Esophagus (tissue), 2 donors: ENCODE data around the gene SPATA31E1. TPM values are rescaled to one million over a fixed set of nuclear protein-coding genes. Genes with fewer than 3 reads are reported as not detected.

ENCODE experiments used
- H3K27ac ChIP-seq, 2 donors: one replicate each; pipeline ENCODE4 v1.5.1; 2013; ENCODE audit warnings: low read depth in 2 of 2, mild to moderate bottlenecking in 2 of 2, inconsistent platforms in 1 of 2, low read length in 1 of 2, moderate library complexity in 1 of 2
- H3K27me3 ChIP-seq, 2 donors: one replicate each; pipeline ENCODE4 v1.6.1; 2013; ENCODE audit warnings: low read length in 2 of 2, control low read depth in 1 of 2, mild to moderate bottlenecking in 1 of 2; ENCODE audit not compliant: insufficient read depth in 2 of 2, control insufficient read depth in 1 of 2
- H3K36me3 ChIP-seq, 2 donors: one replicate each; pipeline ENCODE4 v1.6.1; 2013; ENCODE audit warnings: low read length in 1 of 2; ENCODE audit not compliant: control insufficient read depth in 2 of 2, insufficient read depth in 2 of 2
- H3K4me1 ChIP-seq, 2 donors: one replicate each; pipeline ENCODE4 v1.6.1; 2013; ENCODE audit warnings: low read length in 1 of 2; ENCODE audit not compliant: control insufficient read depth in 2 of 2, insufficient read depth in 2 of 2
- H3K4me3 ChIP-seq, 2 donors: one replicate each; pipeline ENCODE4 v1.5.1; 2013; ENCODE audit warnings: low read length in 2 of 2, mild to moderate bottlenecking in 2 of 2, low read depth in 1 of 2, moderate library complexity in 1 of 2
- H3K9me3 ChIP-seq, 2 donors: one replicate each; pipeline ENCODE4 v1.6.1; 2013; ENCODE audit warnings: mild to moderate bottlenecking in 2 of 2, low read depth in 1 of 2, low read length in 1 of 2, moderate library complexity in 1 of 2; ENCODE audit not compliant: control insufficient read depth in 2 of 2, insufficient read depth in 1 of 2
- WGBS, 2 donors: extraction: QIAGEN DNeasy Blood & Tissue Kit; methylation state at CpG; one replicate each; pipeline ENCODE4 v1.1.7; 2013; 5-methylcytosine and 5-hydroxymethylcytosine counted together
- polyA plus RNA-seq, 2 donors: library from polyadenylated mRNA; stranded (reverse); fragments of 200-250 nt; gene quantifications; one replicate each; pipeline ENCODE4 v1.2.3, GENCODE V29; 2013
- donor health status: healthy with polysubstance abuse.
- donor health status: Bipolar disorder and iron deficiency.

The SPATA31E1 gene
- polyA plus RNA-seq, 2 donors = not detected

DNA sequence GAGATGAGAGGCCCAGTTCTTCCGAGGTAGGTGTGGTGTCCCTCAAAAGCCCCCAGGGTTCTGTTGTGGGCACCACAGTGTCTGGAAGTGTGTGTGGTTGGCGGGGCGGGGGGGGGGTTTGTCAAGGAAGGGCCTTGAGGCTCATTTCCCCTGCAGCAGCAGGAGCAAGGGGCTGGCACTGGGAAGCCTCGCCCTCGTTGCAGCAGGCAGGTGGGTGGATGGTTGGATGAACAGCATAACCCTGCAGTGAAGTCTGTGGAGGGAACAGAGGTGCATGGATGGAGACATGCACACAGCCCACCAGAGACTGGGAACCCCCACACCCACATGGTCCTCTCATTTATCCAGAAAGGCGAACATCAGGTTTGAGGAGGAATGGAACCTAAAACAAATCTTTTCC, 2.0 kb upstream of the SPATA31E1 start:
- no peak overlapping the region for H3K27ac ChIP-seq
- no peaks in the 10 kb centered on the region for H3K4me1 ChIP-seq
- no peaks in the 10 kb centered on the region for H3K9me3 ChIP-seq
- WGBS, 2 donors = 71 to 87% methylated on average over 6 of the region's 6 CpGs
- no peak overlapping the region for H3K4me3 ChIP-seq
- no peaks in the 10 kb centered on the region for H3K27me3 ChIP-seq
- H3K36me3 ChIP-seq = no peaks in the 10 kb centered on the region

DNA sequence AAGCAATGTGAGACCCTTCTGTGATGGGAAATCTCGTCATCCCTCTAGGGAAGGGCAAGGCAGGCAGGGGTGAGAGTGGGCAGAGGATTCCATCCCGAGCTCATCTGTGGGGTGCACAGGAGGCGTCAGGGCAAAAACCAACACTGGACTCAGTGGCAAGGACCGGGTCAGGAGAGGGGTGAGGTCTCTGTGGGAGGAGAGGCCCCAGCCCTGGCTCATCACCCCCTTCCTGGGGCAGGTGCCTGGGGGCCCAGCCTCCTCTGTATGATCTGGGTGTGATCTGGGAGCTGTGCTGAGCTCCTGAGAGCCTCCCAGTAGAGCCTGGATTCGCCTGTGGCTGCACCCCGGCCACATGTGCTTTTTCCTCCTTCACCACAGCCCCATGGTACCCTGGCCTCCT, 597 bp downstream of the SPATA31E1 start:
- Histone ChIP-seq H3K27me3 (no peaks in the 10 kb centered on the region), H3K9me3 (no peaks in the 10 kb centered on the region), H3K36me3 (no peaks in the 10 kb centered on the region), H3K27ac (no peak overlapping the region), H3K4me1 (no peaks in the 10 kb centered on the region), H3K4me3 (no peak overlapping the region)
- 84 to 85% methylated on average over 6 of the region's 6 CpGs for WGBS, 2 donors

DNA sequence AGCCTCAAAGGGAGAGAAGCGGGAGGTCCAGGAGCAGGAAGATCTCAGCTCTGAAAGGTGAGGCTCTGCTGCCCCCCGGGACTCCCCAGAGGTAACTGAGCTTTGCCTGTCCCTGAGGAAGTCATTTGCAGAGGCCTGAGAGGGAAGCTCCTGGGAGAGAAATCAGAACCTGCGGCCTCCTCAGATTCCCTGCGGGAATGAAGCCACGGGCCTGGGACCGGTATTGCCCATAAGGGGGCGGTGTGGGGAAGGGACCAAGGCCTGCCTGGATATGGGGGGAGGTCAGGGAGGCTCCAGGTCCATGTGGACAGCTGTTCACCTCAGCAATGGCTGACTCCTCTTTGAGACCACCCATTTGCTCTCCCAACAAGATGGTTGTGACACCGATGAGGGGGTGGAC, 1.3 kb downstream of the SPATA31E1 start:
- Histone ChIP-seq H3K4me3 (no peak overlapping the region), H3K9me3 (no peaks in the 10 kb centered on the region), H3K4me1 (no peaks in the 10 kb centered on the region), H3K27me3 (no peaks in the 10 kb centered on the region), H3K36me3 (no peaks in the 10 kb centered on the region), H3K27ac (no peak overlapping the region)
- 75 to 80% methylated on average over 8 of the region's 8 CpGs for WGBS, 2 donors

DNA sequence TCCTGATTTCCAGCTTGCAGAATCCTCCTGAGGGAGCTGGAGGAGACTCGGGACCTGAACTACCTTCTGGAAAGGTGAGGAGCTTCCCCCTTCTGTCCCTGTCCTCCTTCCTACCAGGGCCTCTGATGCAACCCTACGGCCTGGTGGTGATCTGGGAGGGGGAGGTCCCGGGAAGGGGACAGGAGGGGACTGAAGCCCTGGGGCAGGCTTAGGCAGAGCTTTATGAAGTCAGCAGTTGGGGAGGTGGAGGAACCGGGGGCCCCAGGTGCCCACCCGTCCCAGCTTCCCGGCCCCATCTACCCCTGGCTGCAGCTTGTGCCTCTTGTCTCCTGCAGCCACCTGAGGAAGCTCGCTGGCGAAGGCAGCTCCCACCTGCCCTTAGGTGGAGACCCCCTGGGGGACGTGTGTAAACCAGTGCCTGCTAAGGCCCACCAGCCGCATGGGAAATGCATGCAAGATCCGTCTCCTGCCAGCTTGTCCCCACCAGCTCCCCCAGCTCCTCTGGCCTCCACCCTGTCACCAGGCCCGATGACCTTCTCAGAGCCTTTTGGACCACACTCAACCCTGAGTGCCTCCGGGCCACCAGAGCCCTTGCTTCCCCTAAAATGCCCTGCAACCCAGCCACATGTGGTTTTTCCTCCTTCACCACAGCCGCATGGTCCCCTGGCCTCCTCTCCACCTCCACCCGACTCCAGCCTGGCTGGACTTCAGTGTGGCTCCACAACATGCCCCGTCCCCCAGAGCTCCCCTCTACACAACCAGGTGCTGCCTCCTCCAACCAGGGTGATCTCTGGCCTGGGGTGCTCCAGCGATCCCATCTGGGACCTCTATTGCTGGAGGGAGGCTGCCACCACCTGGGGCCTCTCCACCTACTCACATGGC, 2.1 kb downstream of the SPATA31E1 start:
- WGBS, 2 donors = 89% methylated on average over 17 of the region's 17 CpGs
- no peaks in the 10 kb centered on the region for H3K27me3 ChIP-seq
- no peaks in the 10 kb centered on the region for H3K36me3 ChIP-seq
- no peaks in the 10 kb centered on the region for H3K9me3 ChIP-seq
- H3K27ac ChIP-seq = no peak overlapping the region
- H3K4me1 ChIP-seq = no peaks in the 10 kb centered on the region
- no peak overlapping the region for H3K4me3 ChIP-seq

DNA sequence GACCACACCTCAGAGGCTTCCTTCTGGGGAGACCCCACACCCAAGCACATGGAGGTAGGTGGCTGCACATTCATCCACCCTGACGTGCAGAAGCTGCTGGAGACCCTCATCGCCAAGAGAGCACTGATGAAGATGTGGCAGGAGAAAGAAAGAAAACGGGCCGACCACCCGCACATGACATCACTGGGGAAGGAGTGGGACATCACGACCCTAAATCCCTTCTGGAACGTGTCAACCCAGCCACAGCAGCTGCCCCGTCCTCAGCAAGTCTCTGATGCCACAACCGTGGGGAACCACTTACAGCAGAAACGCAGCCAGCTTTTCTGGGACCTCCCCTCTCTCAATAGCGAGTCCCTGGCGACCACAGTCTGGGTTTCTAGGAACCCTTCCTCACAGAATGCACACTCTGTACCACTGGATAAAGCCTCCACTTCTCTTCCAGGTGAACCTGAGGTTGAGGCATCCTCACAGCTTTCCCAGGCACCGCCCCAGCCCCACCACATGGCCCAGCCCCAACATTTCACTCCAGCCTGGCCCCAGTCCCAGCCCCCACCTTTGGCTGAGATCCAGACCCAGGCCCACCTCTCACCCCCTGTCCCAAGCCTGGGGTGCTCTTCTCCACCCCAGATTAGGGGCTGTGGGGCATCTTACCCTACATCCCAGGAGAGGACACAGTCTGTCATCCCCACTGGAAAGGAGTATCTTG, 3.0 kb downstream of the SPATA31E1 start:
- Histone ChIP-seq H3K4me1 (no peaks in the 10 kb centered on the region), H3K4me3 (no peak overlapping the region), H3K27me3 (no peaks in the 10 kb centered on the region), H3K9me3 (no peaks in the 10 kb centered on the region), H3K36me3 (no peaks in the 10 kb centered on the region), H3K27ac (no peak overlapping the region)
- 87 to 91% methylated on average over 13 of the region's 13 CpGs for WGBS, 2 donors

DNA sequence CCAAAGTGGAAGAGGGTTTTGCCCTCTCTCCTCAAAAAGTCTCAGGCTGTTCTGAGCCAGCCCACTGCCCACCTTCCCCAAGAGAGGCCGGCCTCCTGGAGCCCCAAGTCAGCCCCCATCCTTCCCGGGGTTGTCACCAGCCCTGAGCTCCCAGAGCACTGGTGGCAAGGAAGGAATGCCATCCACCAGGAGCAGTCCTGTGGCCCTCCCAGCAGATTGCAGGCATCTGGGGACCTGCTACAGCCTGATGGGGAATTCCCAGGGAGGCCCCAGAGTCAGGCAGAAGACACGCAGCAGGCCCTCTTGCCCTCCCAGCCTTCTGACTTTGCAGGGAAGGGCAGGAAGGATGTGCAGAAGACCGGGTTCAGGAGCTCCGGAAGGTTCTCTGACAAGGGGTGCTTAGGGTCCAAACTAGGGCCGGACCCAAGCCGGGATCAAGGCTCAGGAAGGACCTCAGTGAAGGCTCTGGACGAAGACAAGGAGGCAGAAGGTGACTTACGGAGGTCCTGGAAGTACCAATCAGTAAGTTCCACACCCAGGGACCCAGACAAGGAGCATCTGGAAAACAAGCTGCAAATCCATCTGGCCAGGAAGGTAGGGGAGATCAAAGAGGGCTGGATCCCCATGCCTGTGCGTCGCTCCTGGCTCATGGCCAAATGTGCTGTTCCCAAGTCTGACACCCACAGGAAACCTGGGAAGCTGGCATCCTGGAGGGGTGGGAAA, 3.7 kb downstream of the SPATA31E1 start:
- WGBS, 2 donors = 78% methylated on average over 11 of the region's 11 CpGs
- Histone ChIP-seq H3K9me3 (no peaks in the 10 kb centered on the region), H3K27me3 (no peaks in the 10 kb centered on the region), H3K4me1 (no peaks in the 10 kb centered on the region), H3K27ac (no peak overlapping the region), H3K4me3 (no peak overlapping the region), H3K36me3 (no peaks in the 10 kb centered on the region)

DNA sequence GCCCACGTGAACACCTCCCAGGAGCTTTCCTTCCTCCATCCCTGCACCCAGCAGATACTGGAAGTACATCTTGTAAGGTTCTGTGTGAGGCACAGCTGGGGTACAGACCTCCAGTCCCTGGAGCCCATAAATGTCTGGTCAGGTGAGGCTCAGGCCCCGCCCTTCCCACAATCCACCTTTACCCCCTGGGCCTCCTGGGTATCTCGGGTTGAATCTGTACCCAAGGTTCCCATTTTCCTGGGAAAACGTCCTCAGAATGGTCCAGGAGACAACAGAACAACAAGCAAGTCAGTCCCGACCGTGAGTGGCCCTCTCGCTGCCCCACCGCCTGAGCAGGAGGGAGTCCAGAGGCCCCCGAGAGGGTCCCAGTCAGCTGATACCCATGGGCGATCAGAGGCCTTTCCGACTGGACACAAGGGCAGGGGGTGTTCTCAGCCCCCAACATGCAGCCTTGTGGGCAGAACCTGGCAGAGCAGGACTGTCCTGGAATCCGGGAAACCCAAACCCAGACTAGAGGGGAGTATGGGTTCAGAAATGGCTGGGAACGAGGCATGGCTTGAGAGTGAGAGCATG, 4.3 kb downstream of the SPATA31E1 start:
- Histone ChIP-seq H3K4me3 (no peak overlapping the region), H3K4me1 (no peaks in the 10 kb centered on the region), H3K9me3 (no peaks in the 10 kb centered on the region), H3K27ac (no peak overlapping the region), H3K36me3 (no peaks in the 10 kb centered on the region), H3K27me3 (no peaks in the 10 kb centered on the region)
- 81 to 85% methylated on average over 13 of the region's 13 CpGs for WGBS, 2 donors

DNA sequence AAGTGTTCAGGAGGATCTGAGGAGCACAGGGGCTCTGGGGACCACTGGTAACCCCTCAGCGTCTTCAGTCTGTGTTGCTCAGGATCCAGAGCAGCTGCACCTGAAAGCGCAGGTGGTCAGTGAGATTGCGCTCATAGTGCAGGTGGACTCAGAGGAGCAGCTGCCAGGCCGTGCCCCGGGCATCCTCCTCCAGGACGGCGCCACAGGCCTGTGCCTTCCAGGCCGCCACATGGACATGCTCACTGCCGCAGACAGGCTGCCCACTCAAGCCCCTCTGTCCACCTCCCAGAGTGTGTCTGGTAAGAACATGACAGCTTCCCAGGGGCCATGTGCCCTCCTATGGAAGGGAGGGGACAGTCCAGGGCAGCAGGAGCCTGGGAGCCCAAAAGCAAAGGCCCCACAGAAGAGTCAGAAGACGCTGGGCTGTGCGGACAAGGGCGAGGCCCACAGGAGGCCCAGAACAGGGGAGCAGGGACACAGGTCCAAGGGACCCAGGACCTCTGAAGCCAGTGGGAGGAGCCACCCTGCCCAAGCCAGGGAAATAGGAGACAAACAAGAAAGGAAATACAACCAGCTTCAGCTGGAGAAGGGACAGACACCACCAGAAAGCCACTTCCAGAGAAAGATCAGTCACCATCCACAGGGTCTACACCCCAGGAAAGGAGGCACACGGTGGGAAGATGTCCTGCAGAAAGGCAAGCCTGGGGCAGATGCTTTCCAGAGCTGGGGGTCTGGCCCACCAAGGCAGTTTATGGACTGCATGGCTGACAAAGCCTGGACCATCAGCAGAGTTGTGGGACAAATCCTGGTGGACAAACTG, 5.2 kb downstream of the SPATA31E1 start:
- no peak overlapping the region for H3K27ac ChIP-seq

DNA sequence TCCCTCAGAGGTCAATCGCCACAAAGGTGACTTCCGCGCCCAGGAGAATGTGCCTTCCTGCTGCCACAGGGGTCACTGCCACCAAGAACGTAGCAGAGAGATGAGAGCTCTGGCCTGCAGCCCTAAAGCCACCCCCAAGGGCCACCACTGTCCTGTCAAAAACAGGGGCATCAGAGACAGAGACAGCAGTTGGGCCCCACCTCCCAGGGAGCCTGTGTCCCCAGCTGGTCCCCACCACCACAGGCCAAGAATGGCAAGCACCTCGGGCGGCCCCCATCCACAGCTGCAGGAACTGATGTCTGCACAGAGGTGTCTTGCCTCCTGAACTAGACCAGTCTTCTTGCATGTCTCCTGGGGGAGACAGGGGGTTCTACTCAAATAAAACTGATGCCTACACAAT, 5.8 kb downstream of the SPATA31E1 start:
- WGBS, 2 donors = 71 to 78% methylated on average over 6 of the region's 6 CpGs
- Histone ChIP-seq H3K27ac (no peak overlapping the region), H3K4me3 (no peak overlapping the region)

More for the DNA sequence above, 5.2 kb downstream of the SPATA31E1 start:
- no peaks in the 10 kb centered on the region for H3K4me1 ChIP-seq
- H3K27me3 ChIP-seq = no peaks in the 10 kb centered on the region
- H3K9me3 ChIP-seq = no peaks in the 10 kb centered on the region
- H3K36me3 ChIP-seq = no peaks in the 10 kb centered on the region
- H3K4me3 ChIP-seq = no peak overlapping the region
- 86 to 90% methylated on average over 13 of the region's 13 CpGs for WGBS, 2 donors

More for the DNA sequence above, 5.8 kb downstream of the SPATA31E1 start:
- Histone ChIP-seq H3K27me3 (no peaks in the 10 kb centered on the region), H3K36me3 (no peaks in the 10 kb centered on the region), H3K4me1 (no peaks in the 10 kb centered on the region), H3K9me3 (no peaks in the 10 kb centered on the region)
